Activated gamma-delta T cell (primary cell): Measurements from ENCODE around the gene SOX10.

ENCODE experiments used
- DNase-seq: peaks from one replicate; lab custom pipeline; 2025; lab: John Stamatoyannopoulos, UW

SOX10 gene

GRCh38 chr22:37930270-37930951 lies 53.9 kb downstream of the SOX10 start:
- DNase-seq = no peak

GRCh38 chr22:37929390-37929789 lies 55.0 kb downstream of the SOX10 start:
- no peak for DNase-seq

- DNase-seq = no peak
These were observed 56.8 kb downstream of the SOX10 start for GRCh38 chr22:37927637-37927936.

- no peak for DNase-seq
These were observed 57.4 kb downstream of the SOX10 start for GRCh38 chr22:37926771-37927636.

- DNase-seq = no peak
These were observed 58.0 kb downstream of the SOX10 start for GRCh38 chr22:37926358-37926757.

GRCh38 chr22:37925767-37926166 lies 58.6 kb downstream of the SOX10 start:
- no peak for DNase-seq

GRCh38 chr22:37925330-37925729 lies 59.0 kb downstream of the SOX10 start:
- no peak for DNase-seq

- DNase-seq = no peak
These were observed 59.8 kb downstream of the SOX10 start for GRCh38 chr22:37924386-37925065.

GRCh38 chr22:37923927-37924326 lies 60.4 kb downstream of the SOX10 start:
- DNase-seq = no peak
